Umbilical cord (tissue), 2 donors: ENCODE measurements around the gene RNF126. TPM values are rescaled to one million over a fixed set of nuclear protein-coding genes. Genes with fewer than 3 reads are reported as not detected.
"Not testable (repeated sequence)": the region's sequence is repeated elsewhere in the genome, so short reads cannot be mapped to it uniquely, and the experiment has no call there.

Source experiments
- DNase-seq: peaks from one replicate; pipeline ENCODE4 v3.0.0-alpha.2; 2015; ENCODE audit warnings: low spot score
- total RNA-seq: library from RNA; depleted of rRNA; stranded (reverse); fragments of >200 nt; gene quantifications from one replicate; pipeline ENCODE4 v1.2.3, GENCODE V29; 2014; ENCODE audit warnings: low replicate concordance; ENCODE audit not compliant: insufficient read depth

RNF126 gene
- total RNA-seq, 1 donor from 2014 or later = 1.7 TPM

GRCh38 chr19:629961-630714, 32.9 kb downstream of the RNF126 start:
- DNase-seq = no peak

DNA sequence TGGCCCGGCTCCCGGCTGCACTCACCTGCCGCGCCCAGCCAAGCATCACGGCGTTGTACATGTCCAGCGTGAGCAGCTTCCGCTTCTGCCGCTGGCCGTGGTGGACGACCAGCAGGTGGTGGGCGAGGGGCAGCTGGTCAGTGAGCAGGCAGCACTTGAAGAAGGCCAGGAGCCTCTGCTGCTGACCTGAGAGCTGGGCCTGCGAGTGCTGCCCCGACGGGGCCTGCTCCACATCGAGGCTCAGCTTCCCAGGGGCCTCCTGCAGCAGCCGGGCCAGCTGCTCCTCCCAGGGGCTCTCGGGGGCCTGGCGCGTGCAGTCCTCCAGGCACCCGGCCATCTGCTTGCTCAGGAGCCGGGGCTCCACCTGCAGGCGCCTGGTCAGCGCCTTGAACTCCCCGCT, 33.5 kb downstream of the RNF126 start:
- DNase-seq = peak; percentile 30

GRCh38 chr19:628168-628567, 34.8 kb downstream of the RNF126 start:
- DNase-seq = no peak

DNA sequence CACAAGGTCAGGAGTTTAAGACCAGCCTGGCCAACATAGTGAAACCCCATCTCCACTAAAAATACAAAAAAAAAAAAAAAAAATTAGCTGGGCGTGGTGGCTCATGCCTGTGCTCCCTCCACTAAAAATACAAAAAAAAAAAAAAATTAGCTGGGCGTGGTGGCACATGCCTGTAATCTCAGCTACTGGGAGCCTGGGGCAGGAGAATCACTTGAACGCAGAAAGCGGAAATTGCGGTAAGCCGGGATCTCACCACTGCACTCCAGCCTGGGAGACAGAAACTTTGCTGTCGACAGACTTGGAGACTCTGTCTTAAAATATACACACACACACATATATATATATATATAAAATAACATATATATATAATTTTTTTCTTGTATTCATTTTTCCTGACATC, 36.4 kb downstream of the RNF126 start:
- DNase-seq = not testable (repeated sequence)

- DNase-seq = no peak
These were observed 37.8 kb downstream of the RNF126 start for GRCh38 chr19:625257-625656.

DNA sequence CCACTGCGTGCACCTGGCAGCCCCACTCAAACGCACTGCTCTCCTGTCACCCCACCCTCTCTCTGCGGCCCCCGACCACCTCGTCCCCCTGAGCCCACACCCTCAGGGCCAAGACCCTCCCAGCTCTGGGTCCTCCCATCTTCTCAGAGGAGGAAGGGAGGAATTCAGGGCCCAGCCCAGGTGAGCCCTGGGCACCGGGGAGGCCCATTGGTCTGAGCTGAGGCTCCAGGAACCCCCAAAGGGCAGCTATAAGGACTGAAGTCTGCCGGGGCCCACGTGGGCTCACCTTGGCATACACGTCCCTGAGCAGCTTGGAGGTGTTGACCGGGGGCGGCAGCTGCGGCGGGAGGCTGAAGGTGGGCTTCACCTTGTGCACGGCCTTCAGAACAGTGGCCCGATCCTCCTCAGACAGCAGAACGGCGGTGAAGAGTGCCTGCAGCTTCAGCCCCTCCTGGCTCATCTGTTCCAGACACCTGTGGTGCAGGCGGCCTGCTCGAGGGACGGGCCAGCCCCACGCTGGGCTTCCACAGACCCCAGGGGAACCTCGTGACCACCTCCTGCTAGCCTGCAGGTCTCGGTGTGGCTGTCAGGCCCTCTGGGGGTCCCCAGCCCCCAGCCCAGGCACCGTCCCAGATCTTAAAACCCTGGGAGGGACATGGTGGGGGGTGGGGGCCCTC, 38.4 kb downstream of the RNF126 start:
- DNase-seq = no peak

DNA sequence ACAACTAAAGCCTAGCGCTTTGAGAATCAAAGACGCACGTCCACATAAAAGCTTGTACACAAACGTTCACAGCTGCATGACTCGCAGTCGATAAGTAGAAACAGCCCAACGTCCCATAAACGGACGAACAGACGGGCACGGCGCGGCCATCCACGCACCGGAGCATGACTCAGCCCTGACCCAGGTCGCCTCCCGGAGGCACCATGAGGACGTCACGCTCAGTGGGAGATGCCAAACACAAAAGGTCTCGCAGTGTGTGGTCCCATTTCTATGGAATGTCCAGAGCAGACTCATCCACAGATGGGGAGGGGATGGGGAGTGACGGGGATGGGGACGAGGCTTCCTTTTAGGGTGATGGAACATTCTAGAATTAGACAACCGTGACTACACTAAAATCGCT, 39.0 kb downstream of the RNF126 start:
- no peak for DNase-seq

DNA sequence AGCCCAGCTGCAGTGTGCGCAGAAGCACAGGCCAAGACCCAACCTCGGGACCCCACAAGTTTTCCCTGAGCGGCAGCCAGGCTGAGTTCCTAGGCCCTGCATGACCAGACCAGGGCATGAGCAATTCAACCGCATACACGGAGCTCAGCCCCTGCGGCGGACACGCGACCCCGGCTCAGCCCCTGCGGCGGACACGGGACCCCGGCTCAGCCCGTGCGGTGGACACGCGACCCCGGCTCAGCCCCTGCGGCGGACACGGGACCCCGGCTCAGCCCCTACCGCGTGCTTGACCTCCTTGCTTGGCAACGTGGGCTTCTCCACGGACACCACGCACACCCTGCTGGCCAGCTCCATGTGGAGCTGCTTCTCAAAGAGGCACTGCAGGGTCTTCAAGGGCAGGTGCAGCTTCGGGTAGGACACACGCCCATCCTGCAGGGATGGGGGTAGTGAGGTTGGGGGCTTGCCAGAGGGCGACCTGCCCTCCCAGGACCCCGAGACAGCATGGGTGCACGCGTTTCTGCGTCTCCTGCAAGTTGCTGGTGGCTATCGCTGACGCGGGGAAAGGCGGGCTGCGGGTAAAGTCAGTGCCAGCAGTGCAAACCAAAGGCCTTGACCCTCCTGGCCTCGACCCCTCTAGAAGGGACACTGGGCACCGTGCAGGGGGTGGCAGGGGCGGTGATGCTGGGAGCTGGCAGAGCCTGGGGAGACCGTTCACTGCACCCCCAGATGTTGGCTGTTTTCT, 39.7 kb downstream of the RNF126 start:
- no peak for DNase-seq

DNA sequence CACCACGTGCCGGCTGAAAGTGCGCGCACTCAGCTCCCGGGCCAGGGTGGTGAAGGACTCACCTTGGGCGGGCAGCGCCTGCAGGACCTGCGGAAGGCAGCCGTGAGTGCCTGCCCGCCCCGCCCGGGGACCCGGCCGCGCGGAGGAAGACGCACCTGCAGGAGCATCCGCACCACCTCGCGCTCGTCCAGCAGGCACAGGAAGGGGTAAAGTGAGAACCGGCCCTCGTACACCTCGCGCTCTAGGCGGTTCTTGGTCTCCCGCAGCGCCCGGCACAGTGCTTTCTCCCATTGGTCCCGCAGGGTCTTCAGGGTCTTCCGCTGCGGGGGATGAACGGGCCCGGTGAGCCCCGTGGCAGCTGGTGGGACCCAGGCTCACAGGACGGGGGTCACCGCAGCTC, 40.3 kb downstream of the RNF126 start:
- DNase-seq = no peak

DNA sequence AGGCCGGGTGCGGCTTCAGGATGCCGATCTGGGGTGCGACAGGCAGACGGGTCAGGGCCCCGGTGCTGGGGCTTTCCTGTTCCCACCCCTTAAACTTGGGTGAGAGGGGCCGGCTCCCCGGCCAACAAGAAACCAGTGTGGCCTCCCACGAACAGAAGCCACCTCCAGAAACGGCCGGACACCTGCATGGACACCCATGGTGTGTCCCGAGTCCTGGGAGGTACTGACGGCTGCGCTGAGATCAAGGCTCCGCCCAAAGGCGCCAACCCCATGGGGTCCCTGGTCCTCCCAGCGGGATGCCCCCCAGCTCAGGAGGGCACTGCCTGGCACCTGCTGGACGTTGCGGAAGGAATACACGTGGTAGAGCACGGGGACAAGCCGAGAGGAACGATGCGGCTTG, 41.2 kb downstream of the RNF126 start:
- no peak for DNase-seq

DNA sequence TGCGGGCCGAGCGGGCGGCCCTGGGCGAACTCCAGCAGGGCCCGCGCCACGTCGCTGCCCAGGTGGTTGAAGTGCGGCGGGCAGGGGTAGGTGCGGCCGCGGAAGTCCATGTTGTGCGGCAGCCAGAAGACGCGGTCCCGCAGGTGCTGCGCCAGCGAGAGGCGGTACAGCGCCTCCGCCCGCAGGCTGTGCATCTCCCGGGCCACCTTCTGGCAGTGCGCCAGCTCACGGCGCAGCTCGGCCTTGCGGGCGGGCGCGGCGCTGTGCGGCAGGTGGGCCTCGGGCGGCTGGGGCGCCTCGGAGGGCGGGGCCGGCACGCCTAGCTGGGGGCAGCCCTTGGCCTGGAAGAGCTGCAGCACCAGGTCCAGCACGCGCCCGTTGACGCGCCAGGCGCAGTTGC, 41.8 kb downstream of the RNF126 start:
- not testable (repeated sequence) for DNase-seq

GRCh38 chr19:620166-620862, 42.7 kb downstream of the RNF126 start:
- no peak for DNase-seq

DNA sequence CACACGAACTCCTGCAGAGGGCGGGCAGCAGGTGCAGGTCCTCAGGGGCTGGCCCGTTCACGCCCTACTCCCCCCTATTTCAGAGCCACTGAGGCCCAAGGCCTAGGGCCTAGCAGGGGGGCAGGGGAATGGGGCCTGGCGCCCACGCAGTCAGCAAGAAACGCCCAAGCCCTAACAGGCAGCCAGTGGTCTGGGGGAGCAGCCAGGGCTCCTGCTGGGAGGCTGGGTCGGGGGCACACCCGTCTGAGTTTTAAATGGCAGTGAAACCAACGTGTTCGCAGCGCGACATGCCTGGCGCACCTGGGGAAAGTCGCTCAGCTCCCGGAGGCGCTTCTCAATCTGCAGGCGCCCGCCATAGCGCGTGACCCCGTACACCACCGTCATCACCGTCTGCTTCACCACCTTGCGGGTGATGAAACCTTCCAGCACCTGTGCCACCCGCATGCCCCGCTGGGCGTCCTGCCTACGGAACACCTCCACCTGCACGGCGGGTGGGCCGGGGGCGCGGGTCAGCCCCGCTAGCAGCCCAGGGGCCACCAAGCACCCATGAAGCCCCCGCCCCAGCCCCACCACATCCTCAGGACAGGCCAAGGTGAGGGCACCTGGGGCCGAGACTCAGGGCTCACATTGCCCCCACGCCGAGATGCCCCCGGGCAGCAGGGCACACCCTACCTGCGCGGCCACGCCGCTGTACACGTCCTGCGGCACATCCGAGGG, 43.6 kb downstream of the RNF126 start:
- DNase-seq = no peak

DNA sequence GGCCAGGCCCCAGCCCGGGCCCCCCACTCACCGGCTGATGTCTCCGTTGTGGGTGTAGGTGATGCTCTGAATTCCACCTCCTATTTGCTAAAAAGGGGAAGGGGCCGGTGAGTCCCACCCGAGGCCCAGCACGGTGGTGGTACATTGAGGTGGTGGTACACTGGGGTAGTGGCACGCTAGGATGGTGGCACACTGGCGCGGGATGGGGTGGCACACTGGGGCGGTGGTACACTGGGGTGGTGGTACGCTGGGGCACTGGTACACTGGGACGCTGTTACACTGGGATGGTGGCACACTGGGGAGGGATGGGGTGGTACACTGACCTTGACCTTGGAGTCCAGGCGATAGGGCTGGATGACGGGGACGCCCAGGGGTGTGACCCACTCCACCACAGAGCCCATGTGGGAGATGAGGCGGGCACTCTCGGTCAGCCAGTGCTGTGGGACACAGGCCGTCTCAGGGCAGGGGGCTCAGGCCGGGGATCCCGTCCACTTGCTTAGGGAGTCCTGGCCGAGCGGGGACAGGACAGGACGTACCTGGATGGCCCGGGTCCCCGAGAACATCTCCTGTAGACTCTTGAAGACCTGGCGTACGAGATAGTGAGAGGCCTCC, 44.2 kb downstream of the RNF126 start:
- DNase-seq = no peak

- no peak for DNase-seq
These were observed 44.8 kb downstream of the RNF126 start for GRCh38 chr19:618247-618619.

DNA sequence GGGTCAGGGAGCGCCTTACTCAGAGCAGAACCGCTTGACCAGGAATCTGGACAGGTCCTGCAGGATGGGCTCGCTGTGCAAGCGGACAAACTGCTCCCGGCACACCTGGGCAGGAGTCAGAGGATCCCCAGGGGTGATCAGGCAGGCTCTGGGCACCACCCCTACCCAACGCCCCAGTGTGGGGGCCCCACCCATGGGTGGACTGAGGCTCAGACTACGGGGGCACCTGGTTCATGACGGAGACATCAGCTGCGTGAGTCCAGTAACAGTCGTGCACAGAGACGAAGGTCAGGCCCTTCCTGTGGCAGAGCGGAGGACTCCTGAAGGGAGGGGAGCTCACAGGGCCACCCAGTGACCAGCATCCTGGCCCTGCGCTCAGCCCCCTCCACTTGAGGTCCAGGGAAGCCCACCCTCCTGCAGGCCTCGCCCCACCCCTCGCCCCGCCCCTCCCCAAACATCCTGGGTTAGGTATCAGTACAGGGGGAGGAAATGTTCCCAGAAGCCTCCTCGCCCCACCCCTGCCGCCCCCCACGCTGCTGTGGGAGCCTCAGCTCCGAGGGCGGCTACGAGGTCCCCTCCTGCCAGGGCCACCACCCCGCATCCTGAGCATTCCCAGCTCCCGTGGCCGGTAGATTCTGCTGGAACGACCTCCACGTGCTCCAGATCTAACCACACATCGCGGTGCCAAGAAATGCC, 45.3 kb downstream of the RNF126 start:
- DNase-seq = no peak

GRCh38 chr19:616747-617526, 46.1 kb downstream of the RNF126 start:
- DNase-seq = no peak

DNA sequence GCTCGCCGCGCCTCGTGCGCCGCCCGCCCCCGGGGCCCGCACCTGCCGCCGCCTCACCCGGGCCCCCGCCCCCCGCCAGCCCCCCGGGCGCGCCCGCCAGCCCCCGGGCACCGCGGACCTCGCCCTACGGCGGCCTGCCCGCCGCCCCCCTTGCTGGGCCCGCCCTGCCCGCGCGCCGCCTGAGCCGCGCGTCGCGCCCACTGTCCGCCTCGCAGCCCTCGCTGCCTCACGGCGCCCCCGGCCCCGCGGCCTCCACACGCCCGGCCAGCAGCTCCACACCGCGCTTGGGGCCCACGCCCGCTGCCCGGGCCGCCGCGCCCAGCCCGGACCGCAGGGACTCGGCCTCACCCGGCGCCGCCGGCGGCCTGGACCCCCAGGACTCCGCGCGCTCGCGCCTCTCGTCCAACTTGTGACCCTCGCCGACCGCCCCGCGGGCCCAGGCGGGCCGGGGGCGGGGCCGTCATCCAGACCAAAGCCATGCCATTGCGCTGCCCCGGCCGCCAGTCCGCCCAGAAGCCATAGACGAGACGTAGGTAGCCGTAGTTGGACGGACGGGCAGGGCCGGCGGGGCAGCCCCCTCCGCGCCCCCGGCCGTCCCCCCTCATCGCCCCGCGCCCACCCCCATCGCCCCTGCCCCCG, 46.8 kb downstream of the RNF126 start:
- DNase-seq = no peak

- no peak for DNase-seq
These were observed 47.4 kb downstream of the RNF126 start for GRCh38 chr19:615619-616018.
